Fibroblast of lung (primary cell): Measurements from ENCODE around the gene FAM193B.

Experiments
- CTCF ChIP-seq, 2 donors: IDR thresholded peaks in 1 of 2; conservative IDR thresholded peaks in 1 of 2; 1 replicate in 1 of 2; 2 replicates in 1 of 2; pipeline ENCODE4 v1.5.1; 2011 to 2012; ENCODE audit warnings: low read length in 2 of 2, control low read depth in 1 of 2, inconsistent platforms in 1 of 2, low read depth in 1 of 2, mild to moderate bottlenecking in 1 of 2
- EZH2 ChIP-seq: IDR thresholded peaks from 2 replicates; pipeline ENCODE4 v1.5.1; 2012; ENCODE audit warnings: low read length, control low read depth, mild to moderate bottlenecking; ENCODE audit errors: missing control alignments

- TF ChIP-seq CTCF (conservative IDR thresholded peaks at IDR 0.05 in 1 of 2, IDR thresholded peaks at IDR 0.05 in 1 of 2; ENCODE audit: low read depth in 1 of 2, low read length in 2 of 2) (no peak), EZH2 (no peak)
Observed at GRCh38 chr5:177529247-177530203, 24.8 kb downstream of the FAM193B start.
